ENCODE results near the gene EIF3J. TPM values are rescaled to one million over a fixed set of nuclear protein-coding genes. Genes with fewer than 3 reads are reported as not detected.

EIF3J gene
- polyA plus RNA-seq, 1 donor from 2014 or later, result 52.9 TPM

GRCh38 chr15:44527241-44527640 is 9.7 kb upstream of the EIF3J start:
- Histone ChIP-seq H3K36me3 (ENCODE audit: insufficient read depth, low read length) (peaks cover 6% of the 10 kb centered on the region), H3K27ac (ENCODE audit: low read length) (no peak overlapping the region), H3F3A (ENCODE audit: insufficient read depth, low read length, poor library complexity, severe bottlenecking) (no peaks in the 10 kb centered on the region), H4K20me1 (ENCODE audit: insufficient read depth) (no peaks in the 10 kb centered on the region), H3K9me2 (ENCODE audit: insufficient read depth, low read length) (no peaks in the 10 kb centered on the region), H3K79me2 (replicated peaks; ENCODE audit: insufficient read depth, low read length) (no peaks in the 10 kb centered on the region), H3K9me3 (ENCODE audit: low read length) (no peaks in the 10 kb centered on the region), H3K9ac (ENCODE audit: low read length) (no peak overlapping the region), H3K27me3 (ENCODE audit: insufficient read depth, low read depth, low read length) (no peaks in the 10 kb centered on the region), H3K4me2 (ENCODE audit: low read length) (no peak overlapping the region), H3K4me3 (ENCODE audit: low read length) (no peak overlapping the region), H2AFZ (ENCODE audit: low read depth, low read length) (no peak overlapping the region)
- no peak for TF ChIP-seq EZH2 (IDR thresholded peaks at IDR 0.05; ENCODE audit: borderline replicate concordance, insufficient read depth, low read length, poor library complexity, severe bottlenecking)
- no peak for TF ChIP-seq SMC3 (conservative IDR thresholded peaks at IDR 0.05; ENCODE audit: poor library complexity)
- TF ChIP-seq RAD21 (conservative IDR thresholded peaks at IDR 0.05), result no peak
- TF ChIP-seq EP300 (conservative IDR thresholded peaks at IDR 0.05; ENCODE audit: poor library complexity, severe bottlenecking), result no peak
- no peak for TF ChIP-seq MXI1 (conservative IDR thresholded peaks at IDR 0.05; ENCODE audit: poor library complexity, severe bottlenecking)
- no peak for TF ChIP-seq TAF1 (IDR thresholded peaks at IDR 0.05; ENCODE audit: low read depth)
- TF ChIP-seq CTCF (IDR thresholded peaks at IDR 0.05; ENCODE audit: poor library complexity, severe bottlenecking), result no peak
- TF ChIP-seq REST (IDR thresholded peaks at IDR 0.05; ENCODE audit: borderline replicate concordance), result no peak
- TF ChIP-seq POLR2AphosphoS5 (IDR thresholded peaks at IDR 0.05), result no peak

- H4K20me1 ChIP-seq (ENCODE audit: insufficient read depth), result no peaks in the 10 kb centered on the region
- peaks cover 4% of the 10 kb centered on the region for H3K79me2 ChIP-seq (replicated peaks; ENCODE audit: insufficient read depth, low read length)
- H3K9ac ChIP-seq (ENCODE audit: low read length), result no peak overlapping the region
- no peaks in the 10 kb centered on the region for H3K9me2 ChIP-seq (ENCODE audit: insufficient read depth, low read length)
- no peaks in the 10 kb centered on the region for H3F3A ChIP-seq (ENCODE audit: insufficient read depth, low read length, poor library complexity, severe bottlenecking)
- H3K27me3 ChIP-seq (ENCODE audit: insufficient read depth, low read depth, low read length), result no peaks in the 10 kb centered on the region
- no peak overlapping the region for H3K4me2 ChIP-seq (ENCODE audit: low read length)
- H3K4me3 ChIP-seq (ENCODE audit: low read length), result no peak overlapping the region
- H3K36me3 ChIP-seq (ENCODE audit: insufficient read depth, low read length), result peaks cover 2% of the 10 kb centered on the region
- H3K9me3 ChIP-seq (ENCODE audit: low read length), result no peaks in the 10 kb centered on the region
- H2AFZ ChIP-seq (ENCODE audit: low read depth, low read length), result no peak overlapping the region
- TF ChIP-seq POLR2AphosphoS5 (IDR thresholded peaks at IDR 0.05), result no peak
- no peak for TF ChIP-seq REST (IDR thresholded peaks at IDR 0.05; ENCODE audit: borderline replicate concordance)
- TF ChIP-seq SMC3 (conservative IDR thresholded peaks at IDR 0.05; ENCODE audit: poor library complexity), result no peak
- TF ChIP-seq MXI1 (conservative IDR thresholded peaks at IDR 0.05; ENCODE audit: poor library complexity, severe bottlenecking), result no peak
- TF ChIP-seq TAF1 (IDR thresholded peaks at IDR 0.05; ENCODE audit: low read depth), result no peak
- TF ChIP-seq EP300 (conservative IDR thresholded peaks at IDR 0.05; ENCODE audit: poor library complexity, severe bottlenecking), result no peak
- no peak for TF ChIP-seq EZH2 (IDR thresholded peaks at IDR 0.05; ENCODE audit: borderline replicate concordance, insufficient read depth, low read length, poor library complexity, severe bottlenecking)
- TF ChIP-seq CTCF (IDR thresholded peaks at IDR 0.05; ENCODE audit: poor library complexity, severe bottlenecking), result no peak
- no peak for TF ChIP-seq RAD21 (conservative IDR thresholded peaks at IDR 0.05)
- H3K27ac ChIP-seq (ENCODE audit: low read length), result no peak overlapping the region
Measured at GRCh38 chr15:44529864-44530604, 6.9 kb upstream of the EIF3J start.
